GM12878 (cell line): ENCODE results near the gene ELN. TPM values are rescaled to one million over a fixed set of nuclear protein-coding genes. Genes with fewer than 3 reads are reported as not detected.

ENCODE experiments used
- ATAC-seq: fragments of 200-7000 bp; cut with Tn5 transposase; 3 replicates; pipeline ENCODE4 v1.9.1; 2020; ENCODE audit warnings: mild to moderate bottlenecking, moderate library complexity
- BruUV-seq: library from RNA; stranded (reverse); fragments of 400-500 nt; replicated peaks from 2 replicates; lab custom pipeline; 2021; lab: Mats Ljungman, UMichigan
- CTCF ChIA-PET: fragments of 300-600 bp; sonication (Branson Sonifier 250); formaldehyde crosslinking; extraction: SDS; loops from one replicate; lab custom pipeline; 2021; ENCODE audit warnings: inconsistent platforms; lab: Yijun Ruan, JAX
- POLR2A ChIA-PET: fragments of 350-600 bp; formaldehyde crosslinking; extraction: SDS; loops from one replicate; lab custom pipeline; 2021; ENCODE audit warnings: inconsistent platforms; lab: Charles Lee
- RAD21 ChIA-PET: fragments of 300-600 bp; sonication (Branson Sonifier 250); formaldehyde crosslinking; loops from one replicate; lab custom pipeline; 2023; ENCODE audit warnings: antibody characterized with exemption; ENCODE audit not compliant: unreplicated experiment; lab: Charles Lee
- SMC1A ChIA-PET: fragments of 300-600 bp; sonication (Branson Sonifier 250); formaldehyde crosslinking; loops from one replicate; lab custom pipeline; 2023; ENCODE audit not compliant: unreplicated experiment, uncharacterized antibody; lab: Charles Lee
- DNase-seq: peaks from one replicate; pipeline ENCODE4 v3.0.0-alpha.2; 2011; ENCODE audit warnings: low read depth, low spot score
- FAIRE-seq: peaks from 3 replicates; lab custom pipeline; 2011; peaks lifted over from hg19 to GRCh38; lab: Jason Lieb, UNC
- H2AFZ ChIP-seq: 2 replicates; pipeline ENCODE4 v1.6.0; 2011; ENCODE audit warnings: low read depth, low read length, control low read depth; ENCODE audit not compliant: control insufficient read depth
- H3K27ac ChIP-seq: 2 replicates; pipeline ENCODE4 v1.5.1; 2011; ENCODE audit warnings: control low read depth; ENCODE audit not compliant: control insufficient read depth, insufficient read depth
- H3K27me3 ChIP-seq, 2 experiments: replicated peaks in 1 of 2; 2 replicates each; pipeline versions ENCODE4 v1.6.0 to v1.6.1; 2011; ENCODE audit warnings: low read length in 1 of 2; ENCODE audit not compliant: control insufficient read depth in 2 of 2, insufficient read depth in 2 of 2
- H3K36me3 ChIP-seq, 2 experiments: 2 replicates each; pipeline ENCODE4 v1.5.1; 2011; ENCODE audit warnings: low read length in 1 of 2; ENCODE audit not compliant: control insufficient read depth in 2 of 2, insufficient read depth in 2 of 2
- H3K4me1 ChIP-seq: 2 replicates; pipeline ENCODE4 v1.6.1; 2011; ENCODE audit warnings: mild to moderate bottlenecking, low read length, moderate library complexity, mixed read lengths; ENCODE audit not compliant: control insufficient read depth, insufficient read depth
- H3K4me2 ChIP-seq: 2 replicates; pipeline ENCODE4 v1.6.0; 2011; ENCODE audit warnings: control low read depth; ENCODE audit not compliant: control insufficient read depth, insufficient read depth
- H3K4me3 ChIP-seq: fragments of 200-600 bp; sonication (generic); 2 replicates; pipeline ENCODE4 v1.5.1; 2016
- H3K79me2 ChIP-seq: 2 replicates; pipeline ENCODE4 v1.6.0; 2011; ENCODE audit warnings: low read length; ENCODE audit not compliant: control insufficient read depth, insufficient read depth
- H3K9ac ChIP-seq: 2 replicates; pipeline ENCODE4 v1.8.0; 2011; ENCODE audit warnings: low read length, control low read depth, mixed read lengths; ENCODE audit not compliant: control insufficient read depth, insufficient read depth
- H3K9me3 ChIP-seq: replicated peaks from 3 replicates; pipeline ENCODE4 v1.5.1; 2011; ENCODE audit warnings: mild to moderate bottlenecking, low read length; ENCODE audit not compliant: control insufficient read depth, insufficient read depth
- H4K20me1 ChIP-seq: 2 replicates; pipeline ENCODE4 v1.6.0; 2011; ENCODE audit not compliant: control insufficient read depth, insufficient read depth
- BCLAF1 ChIP-seq: fragments of 450-650 bp; IDR thresholded peaks from 2 replicates; pipeline ENCODE4 v1.6.1; 2017; ENCODE audit warnings: antibody characterized with exemption, mild to moderate bottlenecking, moderate library complexity
- CREB1 ChIP-seq: IDR thresholded peaks from 2 replicates; pipeline ENCODE4 v1.6.1; 2012; ENCODE audit warnings: low read depth, mild to moderate bottlenecking, inconsistent platforms
- IKZF1 ChIP-seq: fragments of 450-650 bp; conservative IDR thresholded peaks from 2 replicates; pipeline ENCODE4 v1.6.1; 2017; ENCODE audit warnings: antibody characterized with exemption, mild to moderate bottlenecking
- NBN ChIP-seq: fragments of 450-650 bp; IDR thresholded peaks from 2 replicates; pipeline ENCODE4 v1.6.1; 2016
- PAX8 ChIP-seq: fragments of 450-650 bp; IDR thresholded peaks from 2 replicates; pipeline ENCODE4 v1.6.1; 2017; ENCODE audit warnings: mild to moderate bottlenecking, moderate library complexity
- RELA ChIP-seq: fragments of 450-650 bp; IDR thresholded peaks from 2 replicates; pipeline ENCODE4 v1.8.0; 2014; ENCODE audit warnings: borderline replicate concordance; ENCODE audit not compliant: partially characterized antibody
- USF2 ChIP-seq: IDR thresholded peaks from 2 replicates; pipeline ENCODE4 v1.6.1; 2011; ENCODE audit warnings: low read depth, low read length, improper control_type of control experiment, borderline replicate concordance
- ZNF217 ChIP-seq: fragments of 450-650 bp; IDR thresholded peaks from 2 replicates; pipeline ENCODE4 v1.6.1; 2017; ENCODE audit warnings: antibody characterized with exemption, mild to moderate bottlenecking
- ZNF274 ChIP-seq: IDR thresholded peaks from one replicate; pipeline ENCODE4 v1.8.0; 2011; ENCODE audit not compliant: insufficient read length, insufficient read depth
- WGBS: methylation state at CpG from one replicate; pipeline ENCODE4 v1.1.6; 2016; ENCODE audit warnings: low lambda C conversion rate; ENCODE audit not compliant: insufficient replicate concordance, insufficient coverage; ENCODE audit errors: missing lambda C conversion rate; 5-methylcytosine and 5-hydroxymethylcytosine counted together
- in situ Hi-C: fragments of 300-500 bp; cut with MboI; formaldehyde crosslinking; loops from 9 replicates; pipeline ENCODE4 v1.14.3; 2018; ENCODE audit warnings: mixed read lengths
- intact Hi-C: fragments of 100-400 bp; cut with micrococcal nuclease; formaldehyde crosslinking; loops from one replicate; pipeline ENCODE4 v1.14.2; 2022; ENCODE audit not compliant: unreplicated experiment
- polyA plus RNA-seq, 11 experiments: library from polyadenylated mRNA; depleted of rRNA in 4 of 11; unstranded in 6 of 11; stranded (reverse) in 5 of 11; fragments of >200 nt; fragmentation: Nextera tagmentation in 4 of 11; fragmentation: Illumina TruSeq in 1 of 11; extraction: Ambion mirVana in 4 of 11; extraction: Trizol in 1 of 11; gene quantifications; 1 replicate in 1 of 11; 2 replicates in 10 of 11; pipeline versions ENCODE4 v1.2.1 to v1.2.3, GENCODE V29; 2011 to 2016; ENCODE audit warnings: inconsistent platforms in 2 of 11, missing spikeins in 2 of 11, low read depth in 1 of 11
- total RNA-seq, 4 experiments: library from RNA; depleted of rRNA in 3 of 4; stranded (reverse); fragments of >200 nt in 3 of 4; fragmentation: Illumina TruSeq in 1 of 4; extraction: Trizol in 1 of 4; gene quantifications; 2 replicates each; pipeline versions ENCODE4 v1.2.1 to v1.2.3, GENCODE V29; 2013 to 2021
- TF ChIP-seq, protein P1 (sequence below): fragments of 450-650 bp; IDR thresholded peaks from 2 replicates; pipeline ENCODE4 v1.6.1; 2018; ENCODE audit warnings: borderline replicate concordance, mild to moderate bottlenecking; ENCODE audit not compliant: partially characterized antibody
- TF ChIP-seq, protein P2 (sequence below): IDR thresholded peaks from 2 replicates; pipeline ENCODE4 v1.6.1; 2012; ENCODE audit warnings: improper control_type of control experiment, low read depth, low read length; ENCODE audit not compliant: insufficient replicate concordance
- TF ChIP-seq, protein P3 (sequence below): fragments of 450-650 bp; IDR thresholded peaks from 2 replicates; pipeline ENCODE4 v1.6.1; 2014; ENCODE audit warnings: mild to moderate bottlenecking

Gene ELN
- total and polyA plus RNA-seq, 10 of the 15 experiments (the other 5 are each of a cell fraction or from before 2014, with no cell fraction given), result 0.08 to 0.27 (median 0.23) TPM; not detected in 7

- ChIA-PET POLR2A (no interaction called here), CTCF (interaction anchor here (0.6 kb wide), 1 partner anchor 1849 kb away, joined by 3 read pairs; no protein-coding TSS in a partner anchor), SMC1A (no interaction called here), RAD21 (no interaction called here)
- no TSS peak for BruUV-seq
- Histone ChIP-seq H3K27ac (no peak overlapping the region), H3K4me2 (no peak overlapping the region), H2AFZ (no peak overlapping the region), H3K36me3 (no peaks in the 10 kb centered on the region), H3K9me3 (no peaks in the 10 kb centered on the region), H3K4me1 (no peaks in the 10 kb centered on the region), H3K9ac (no peak overlapping the region), H4K20me1 (no peaks in the 10 kb centered on the region), H3K4me3 (no peak overlapping the region), H3K27me3 (peaks cover 0 to 1% of the 10 kb centered on the region in 2 experiments; a peak in 1 of 4 replicates), H3K79me2 (no peaks in the 10 kb centered on the region)
- FAIRE-seq, result no peak
- in situ Hi-C loops, result no loop called here
- no peak for ATAC-seq
- intact Hi-C loops, result no loop called here
- DNase-seq, result no peak
- WGBS, result 69% methylated on average over 1 of the region's 1 CpG
- TF ChIP-seq RELA (no peak), CREB1 (no peak), IKZF1 (no peak), BCLAF1 (no peak), NBN (no peak), ZNF274 (no peak), ZNF217 (no peak), USF2 (no peak), PAX8 (no peak)
- TF ChIP-seq, protein P1, sequence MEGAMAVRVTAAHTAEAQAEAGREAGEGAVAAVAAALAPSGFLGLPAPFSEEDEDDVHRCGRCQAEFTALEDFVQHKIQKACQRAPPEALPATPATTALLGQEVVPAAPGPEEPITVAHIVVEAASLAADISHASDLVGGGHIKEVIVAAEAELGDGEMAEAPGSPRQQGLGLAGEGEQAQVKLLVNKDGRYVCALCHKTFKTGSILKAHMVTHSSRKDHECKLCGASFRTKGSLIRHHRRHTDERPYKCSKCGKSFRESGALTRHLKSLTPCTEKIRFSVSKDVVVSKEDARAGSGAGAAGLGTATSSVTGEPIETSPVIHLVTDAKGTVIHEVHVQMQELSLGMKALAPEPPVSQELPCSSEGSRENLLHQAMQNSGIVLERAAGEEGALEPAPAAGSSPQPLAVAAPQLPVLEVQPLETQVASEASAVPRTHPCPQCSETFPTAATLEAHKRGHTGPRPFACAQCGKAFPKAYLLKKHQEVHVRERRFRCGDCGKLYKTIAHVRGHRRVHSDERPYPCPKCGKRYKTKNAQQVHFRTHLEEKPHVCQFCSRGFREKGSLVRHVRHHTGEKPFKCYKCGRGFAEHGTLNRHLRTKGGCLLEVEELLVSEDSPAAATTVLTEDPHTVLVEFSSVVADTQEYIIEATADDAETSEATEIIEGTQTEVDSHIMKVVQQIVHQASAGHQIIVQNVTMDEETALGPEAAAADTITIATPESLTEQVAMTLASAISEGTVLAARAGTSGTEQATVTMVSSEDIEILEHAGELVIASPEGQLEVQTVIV, result no peak
- TF ChIP-seq, protein P2, sequence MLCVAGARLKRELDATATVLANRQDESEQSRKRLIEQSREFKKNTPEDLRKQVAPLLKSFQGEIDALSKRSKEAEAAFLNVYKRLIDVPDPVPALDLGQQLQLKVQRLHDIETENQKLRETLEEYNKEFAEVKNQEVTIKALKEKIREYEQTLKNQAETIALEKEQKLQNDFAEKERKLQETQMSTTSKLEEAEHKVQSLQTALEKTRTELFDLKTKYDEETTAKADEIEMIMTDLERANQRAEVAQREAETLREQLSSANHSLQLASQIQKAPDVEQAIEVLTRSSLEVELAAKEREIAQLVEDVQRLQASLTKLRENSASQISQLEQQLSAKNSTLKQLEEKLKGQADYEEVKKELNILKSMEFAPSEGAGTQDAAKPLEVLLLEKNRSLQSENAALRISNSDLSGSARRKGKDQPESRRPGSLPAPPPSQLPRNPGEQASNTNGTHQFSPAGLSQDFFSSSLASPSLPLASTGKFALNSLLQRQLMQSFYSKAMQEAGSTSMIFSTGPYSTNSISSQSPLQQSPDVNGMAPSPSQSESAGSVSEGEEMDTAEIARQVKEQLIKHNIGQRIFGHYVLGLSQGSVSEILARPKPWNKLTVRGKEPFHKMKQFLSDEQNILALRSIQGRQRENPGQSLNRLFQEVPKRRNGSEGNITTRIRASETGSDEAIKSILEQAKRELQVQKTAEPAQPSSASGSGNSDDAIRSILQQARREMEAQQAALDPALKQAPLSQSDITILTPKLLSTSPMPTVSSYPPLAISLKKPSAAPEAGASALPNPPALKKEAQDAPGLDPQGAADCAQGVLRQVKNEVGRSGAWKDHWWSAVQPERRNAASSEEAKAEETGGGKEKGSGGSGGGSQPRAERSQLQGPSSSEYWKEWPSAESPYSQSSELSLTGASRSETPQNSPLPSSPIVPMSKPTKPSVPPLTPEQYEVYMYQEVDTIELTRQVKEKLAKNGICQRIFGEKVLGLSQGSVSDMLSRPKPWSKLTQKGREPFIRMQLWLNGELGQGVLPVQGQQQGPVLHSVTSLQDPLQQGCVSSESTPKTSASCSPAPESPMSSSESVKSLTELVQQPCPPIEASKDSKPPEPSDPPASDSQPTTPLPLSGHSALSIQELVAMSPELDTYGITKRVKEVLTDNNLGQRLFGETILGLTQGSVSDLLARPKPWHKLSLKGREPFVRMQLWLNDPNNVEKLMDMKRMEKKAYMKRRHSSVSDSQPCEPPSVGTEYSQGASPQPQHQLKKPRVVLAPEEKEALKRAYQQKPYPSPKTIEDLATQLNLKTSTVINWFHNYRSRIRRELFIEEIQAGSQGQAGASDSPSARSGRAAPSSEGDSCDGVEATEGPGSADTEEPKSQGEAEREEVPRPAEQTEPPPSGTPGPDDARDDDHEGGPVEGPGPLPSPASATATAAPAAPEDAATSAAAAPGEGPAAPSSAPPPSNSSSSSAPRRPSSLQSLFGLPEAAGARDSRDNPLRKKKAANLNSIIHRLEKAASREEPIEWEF, result no peak
- TF ChIP-seq, protein P3, sequence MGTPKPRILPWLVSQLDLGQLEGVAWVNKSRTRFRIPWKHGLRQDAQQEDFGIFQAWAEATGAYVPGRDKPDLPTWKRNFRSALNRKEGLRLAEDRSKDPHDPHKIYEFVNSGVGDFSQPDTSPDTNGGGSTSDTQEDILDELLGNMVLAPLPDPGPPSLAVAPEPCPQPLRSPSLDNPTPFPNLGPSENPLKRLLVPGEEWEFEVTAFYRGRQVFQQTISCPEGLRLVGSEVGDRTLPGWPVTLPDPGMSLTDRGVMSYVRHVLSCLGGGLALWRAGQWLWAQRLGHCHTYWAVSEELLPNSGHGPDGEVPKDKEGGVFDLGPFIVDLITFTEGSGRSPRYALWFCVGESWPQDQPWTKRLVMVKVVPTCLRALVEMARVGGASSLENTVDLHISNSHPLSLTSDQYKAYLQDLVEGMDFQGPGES, result no peak
Observed at GRCh38 chr7:74057987-74058386, 30.0 kb downstream of the ELN start.
